DMS79 (cell line): ENCODE data around the gene ANP32A.

Source experiments
- DNase-seq: peaks from one replicate; lab custom pipeline; 2025; lab: John Stamatoyannopoulos, UW

ANP32A gene

DNA sequence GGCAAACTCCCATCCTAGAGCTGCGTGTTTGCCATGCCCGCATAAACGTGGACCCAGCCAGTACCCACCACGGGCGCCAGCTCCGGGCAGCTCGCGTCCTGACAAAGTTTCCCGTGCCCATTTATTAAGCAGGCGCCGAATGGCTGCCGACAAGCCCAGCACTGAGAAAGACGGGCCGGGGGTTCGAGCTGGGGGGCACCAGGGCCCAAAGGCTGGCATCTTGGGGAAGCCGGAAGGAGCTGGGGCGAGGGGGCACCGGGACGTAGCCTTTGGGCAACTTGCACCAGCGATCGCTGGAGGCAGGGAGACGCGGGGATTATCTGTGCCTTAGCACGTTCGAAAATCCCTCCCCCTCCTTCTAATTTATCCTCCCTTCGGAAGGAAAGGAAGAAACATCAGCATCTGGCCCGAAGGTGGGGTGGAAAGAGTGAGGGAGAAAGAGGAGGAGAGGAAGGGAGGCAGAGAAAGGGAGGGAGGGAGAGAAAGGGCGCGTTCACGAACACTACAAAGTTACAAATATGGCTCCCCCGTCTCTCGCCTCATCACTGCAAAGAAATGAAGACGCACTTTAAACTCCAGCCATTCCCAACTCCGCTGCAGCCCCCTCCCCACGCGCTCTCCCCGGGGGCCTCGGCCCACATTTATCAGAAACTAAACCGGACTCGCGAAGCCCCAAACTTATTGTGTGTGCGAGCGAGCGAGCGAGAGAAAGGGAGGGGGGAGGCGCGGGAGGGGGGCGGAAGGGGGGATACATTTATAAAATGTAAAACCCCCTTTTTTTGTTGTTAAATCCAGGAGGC is 1.0 kb downstream of the ANP32A start:
- DNase-seq: no peak

- DNase-seq: no peak
Observed at GRCh38 chr15:68818769-68819494, 1.8 kb downstream of the ANP32A start.

GRCh38 chr15:68818066-68818768 is 2.5 kb downstream of the ANP32A start:
- DNase-seq: peak; percentile 23

DNA sequence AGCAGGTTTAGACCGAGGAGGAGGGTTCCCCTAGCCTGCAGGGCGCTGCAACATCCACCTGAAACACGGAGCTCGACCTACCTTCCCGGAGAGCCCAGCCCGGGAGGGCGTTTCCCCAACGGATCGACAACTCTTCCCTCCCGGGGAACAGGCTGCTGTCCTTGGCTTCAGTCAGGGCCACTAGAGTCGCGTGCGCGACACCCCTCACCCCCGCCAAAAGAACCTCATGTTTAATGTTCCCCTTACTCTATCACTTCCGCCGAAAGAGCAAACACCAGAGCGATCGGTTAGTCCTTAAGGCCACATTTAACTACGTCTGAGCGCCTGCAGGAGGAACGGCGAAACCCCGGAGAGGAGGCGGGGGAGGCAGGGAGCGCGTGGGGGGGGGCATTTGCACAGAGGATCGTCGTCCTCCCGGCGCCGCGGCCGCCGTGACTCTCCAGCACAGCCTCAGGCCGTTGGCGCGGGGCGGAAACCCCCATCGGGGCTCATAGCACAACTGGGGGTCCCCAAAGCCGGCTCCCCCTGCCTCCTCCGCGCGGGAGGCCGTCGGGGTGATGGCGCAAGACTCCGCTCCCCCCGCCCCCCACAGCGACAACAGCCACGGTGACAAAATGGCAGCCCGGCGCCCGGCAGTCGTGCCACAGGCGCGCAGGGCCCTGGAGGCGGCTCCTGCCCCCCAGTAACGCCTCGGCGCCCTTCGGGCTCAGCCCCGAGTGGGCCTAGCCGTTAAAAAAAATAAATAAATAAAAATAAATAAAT is 3.2 kb downstream of the ANP32A start:
- no peak for DNase-seq

GRCh38 chr15:68816795-68817303 is 3.8 kb downstream of the ANP32A start:
- DNase-seq: no peak

- DNase-seq: no peak
Observed at GRCh38 chr15:68816158-68816557, 4.5 kb downstream of the ANP32A start.

DNA sequence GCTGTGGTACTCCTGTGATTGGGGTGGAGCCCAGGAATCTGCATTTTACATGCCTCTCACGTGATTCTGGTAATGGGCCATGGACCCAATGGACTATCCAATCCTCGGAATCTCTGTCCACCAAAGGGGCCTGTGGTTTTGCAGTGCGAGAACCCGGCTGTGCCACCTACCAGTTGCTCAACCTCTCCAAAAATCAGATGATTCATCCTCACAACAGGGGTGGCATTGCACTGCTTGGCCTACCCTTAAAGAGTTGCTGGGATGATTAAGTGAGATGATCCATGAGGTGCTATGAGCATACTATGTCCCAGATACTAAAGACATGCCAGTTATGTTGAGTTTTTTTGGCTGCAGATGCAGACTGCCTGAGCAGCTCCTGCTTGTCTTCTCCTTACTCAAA is 5.1 kb downstream of the ANP32A start:
- DNase-seq: no peak

- DNase-seq: no peak
Observed at GRCh38 chr15:68814596-68814995, 6.1 kb downstream of the ANP32A start.

DNA sequence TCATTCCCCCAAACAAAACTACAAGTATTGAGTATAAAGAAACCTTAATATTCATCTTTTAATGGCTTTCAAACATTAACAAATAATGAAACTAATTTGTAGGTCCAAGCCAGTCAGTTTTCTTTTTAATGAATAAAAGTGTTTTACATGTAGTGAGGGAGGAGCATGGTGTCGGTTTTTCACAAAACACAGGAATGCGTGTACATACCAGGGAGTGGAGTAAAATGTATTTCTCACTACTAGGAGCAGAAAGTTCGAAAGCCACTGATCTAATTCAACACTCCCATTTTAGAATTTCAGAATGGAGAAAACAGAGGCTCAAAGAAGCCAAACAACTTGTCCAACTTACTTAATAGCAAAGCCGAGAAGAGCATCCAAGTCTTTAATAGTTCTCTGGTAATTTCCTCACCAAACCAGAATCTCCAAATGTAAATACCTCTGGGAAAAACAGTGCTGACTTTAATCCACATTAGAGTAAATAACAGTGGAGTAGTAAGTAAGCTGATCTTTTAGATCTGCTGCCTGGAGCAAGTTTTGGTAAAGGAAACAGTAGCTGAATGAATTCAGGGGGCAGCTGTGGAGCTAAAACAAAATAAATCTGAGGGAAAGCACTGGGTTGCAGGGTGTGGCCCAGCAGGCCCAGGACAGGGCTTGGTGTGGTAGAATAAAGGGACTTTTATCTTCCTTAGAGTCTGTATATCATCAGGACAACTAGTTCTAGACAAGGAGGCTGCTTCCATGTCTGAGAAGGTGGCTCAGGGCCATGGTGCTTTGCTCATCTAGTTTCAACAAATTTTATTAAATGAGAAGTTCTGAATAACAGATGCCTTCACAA is 7.9 kb downstream of the ANP32A start:
- DNase-seq: no peak

- no peak for DNase-seq
Observed at GRCh38 chr15:68812069-68812468, 8.6 kb downstream of the ANP32A start.

DNA sequence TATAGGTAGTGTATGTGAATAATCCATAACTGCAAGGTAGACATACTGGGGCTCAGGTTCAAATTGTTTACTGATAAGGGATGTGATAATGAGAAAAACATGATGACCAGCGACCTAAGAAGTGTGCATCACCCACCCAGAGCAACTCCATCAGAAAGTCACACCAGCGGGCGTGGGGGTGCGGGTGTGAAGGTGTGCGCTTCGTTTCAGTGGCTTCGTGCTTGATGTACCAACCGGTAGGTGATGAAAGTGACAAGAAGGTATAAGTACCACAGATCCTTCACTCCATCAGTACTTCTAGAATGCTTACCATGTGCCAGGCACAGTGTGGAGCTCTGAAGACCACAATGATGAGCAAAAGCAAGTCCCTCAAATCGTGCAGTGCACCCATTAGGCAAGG is 11.2 kb downstream of the ANP32A start:
- DNase-seq: no peak

DNA sequence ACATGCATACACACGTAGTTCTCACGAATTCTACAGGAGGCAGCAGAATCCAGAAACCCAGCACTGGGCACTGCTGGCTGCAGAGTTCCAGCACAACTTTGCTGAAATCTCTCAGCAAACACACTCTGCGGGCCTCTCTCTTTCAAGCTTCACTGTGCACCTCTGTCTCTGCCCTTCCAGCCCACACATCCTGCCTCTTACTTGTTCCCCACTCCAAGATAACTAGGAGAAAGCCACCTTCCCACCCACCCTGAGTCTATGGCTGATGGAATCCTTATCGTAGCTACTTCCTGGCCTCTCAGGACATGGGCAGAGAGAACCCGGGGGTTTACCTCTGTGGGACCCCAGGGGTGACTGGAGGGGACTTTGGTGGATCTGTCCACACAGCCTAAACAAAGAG is 11.9 kb downstream of the ANP32A start:
- DNase-seq: no peak

DNA sequence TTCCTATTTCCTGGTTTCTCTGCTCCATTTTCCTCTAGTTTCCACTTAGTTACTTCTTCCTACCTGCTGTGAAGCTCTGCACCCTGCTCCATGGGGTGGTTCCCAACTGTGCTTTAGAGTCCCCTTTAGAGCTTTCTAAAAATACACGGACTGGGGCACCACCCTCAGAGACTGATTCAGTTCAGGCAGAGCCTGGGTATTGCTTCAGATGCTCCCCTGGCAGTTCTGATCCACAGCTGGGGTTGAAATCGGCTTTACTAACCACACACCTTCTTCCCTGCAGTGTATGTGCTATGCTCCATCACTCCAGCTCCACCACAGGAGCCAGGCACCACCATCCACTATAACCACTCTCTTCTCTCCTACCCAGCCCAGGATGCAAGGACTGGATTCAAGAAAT is 12.6 kb downstream of the ANP32A start:
- DNase-seq: no peak

- no peak for DNase-seq
Observed at GRCh38 chr15:68807249-68807648, 13.4 kb downstream of the ANP32A start.

- DNase-seq: peak; percentile 59
Observed at GRCh38 chr15:68806220-68807060, 14.3 kb downstream of the ANP32A start.

GRCh38 chr15:68802373-68802772 is 18.3 kb downstream of the ANP32A start:
- no peak for DNase-seq

- no peak for DNase-seq
Observed at GRCh38 chr15:68801572-68802148, 19.0 kb downstream of the ANP32A start.

GRCh38 chr15:68800875-68801274 is 19.8 kb downstream of the ANP32A start:
- DNase-seq: no peak

DNA sequence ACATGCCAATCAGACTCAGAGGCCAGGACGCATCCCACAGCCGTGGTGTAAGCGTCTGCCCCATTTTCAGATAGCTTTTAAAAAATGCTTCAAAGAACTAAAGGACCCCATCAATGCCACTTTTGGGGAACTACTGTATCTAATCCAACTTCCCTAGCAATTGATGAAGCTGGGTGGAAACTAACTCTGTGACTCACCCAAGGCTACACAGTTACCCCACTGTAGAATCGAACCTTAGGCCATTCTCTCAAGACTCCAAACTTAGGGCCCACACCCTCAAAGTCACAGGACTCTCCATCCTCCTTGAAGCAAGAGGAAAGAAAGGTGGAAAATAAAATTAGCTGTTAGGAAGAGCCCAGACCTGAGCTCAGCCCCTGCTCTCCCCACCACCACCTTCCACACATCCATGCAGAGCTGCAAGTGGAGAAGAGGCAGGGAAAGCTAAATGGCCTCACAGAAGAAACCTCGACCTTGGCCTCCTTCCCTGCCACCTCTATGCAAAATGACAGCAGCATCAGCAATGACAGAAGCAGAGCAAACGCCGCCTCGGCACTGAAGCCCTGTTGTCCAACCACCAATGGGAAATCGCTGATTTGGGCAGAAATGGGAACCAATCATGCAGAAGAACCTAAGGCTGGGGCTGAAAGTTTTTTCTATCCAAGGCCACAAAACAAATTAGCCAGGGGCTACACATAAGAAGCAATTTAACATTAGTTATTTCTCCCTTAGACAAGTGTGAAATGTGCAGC is 22.2 kb downstream of the ANP32A start:
- no peak for DNase-seq
